Endothelial cell of umbilical vein (primary cell): Measurements from ENCODE around the gene FOXK1. TPM values are rescaled to one million over a fixed set of nuclear protein-coding genes. Genes with fewer than 3 reads are reported as not detected.

Source experiments
- BruUV-seq: library from RNA; stranded (reverse); fragments of 400-500 nt; replicated peaks from 2 replicates; lab custom pipeline; 2021; lab: Mats Ljungman, UMichigan
- CTCF ChIA-PET: fragments of 300-600, 350-600 bp; sonication (Branson Sonifier 250); formaldehyde crosslinking; loops from one replicate; lab custom pipeline; 2021; ENCODE audit warnings: antibody characterized with exemption, inconsistent platforms; lab: Charles Lee
- POLR2A ChIA-PET: fragments of 300-600, 350-600 bp; sonication (Branson Sonifier 250); formaldehyde crosslinking; loops from one replicate; lab custom pipeline; 2021; ENCODE audit warnings: antibody characterized with exemption, inconsistent platforms; lab: Charles Lee
- DNase-seq: peaks from one replicate; pipeline ENCODE4 v3.0.0-alpha.2; 2011; ENCODE audit warnings: low read depth, low spot score
- FAIRE-seq: peaks from 2 replicates; lab custom pipeline; 2011; peaks lifted over from hg19 to GRCh38; lab: Jason Lieb, UNC
- H2AFZ ChIP-seq: 2 replicates; pipeline ENCODE4 v1.6.0; 2012; ENCODE audit warnings: low read depth, low read length, control low read depth, inconsistent platforms
- H3K27ac ChIP-seq: 2 replicates; pipeline ENCODE4 v1.5.1; 2011; ENCODE audit warnings: low read depth, mild to moderate bottlenecking, control low read depth, low read length, moderate library complexity; ENCODE audit not compliant: insufficient read depth
- H3K27me3 ChIP-seq, 2 experiments: 2 replicates each; pipeline versions ENCODE4 v1.6.0 to v1.6.1; 2011; ENCODE audit warnings: low read length in 2 of 2, mixed read lengths in 1 of 2; ENCODE audit not compliant: control insufficient read depth in 2 of 2, insufficient read depth in 2 of 2
- H3K36me3 ChIP-seq, 2 experiments: 2 replicates in 1 of 2; 3 replicates in 1 of 2; pipeline ENCODE4 v1.5.1; 2011; ENCODE audit warnings: low read length in 2 of 2, mild to moderate bottlenecking in 1 of 2, moderate library complexity in 1 of 2; ENCODE audit not compliant: control insufficient read depth in 2 of 2, insufficient read depth in 2 of 2; ENCODE audit errors: extremely low read depth in 1 of 2
- H3K4me1 ChIP-seq: 3 replicates; pipeline ENCODE4 v1.5.1; 2011; ENCODE audit warnings: mild to moderate bottlenecking, low read length; ENCODE audit not compliant: control insufficient read depth, insufficient read depth; ENCODE audit errors: extremely low read depth
- H3K4me2 ChIP-seq: 2 replicates; pipeline ENCODE4 v1.6.1; 2011; ENCODE audit warnings: low read length, control low read depth, mixed read lengths; ENCODE audit not compliant: insufficient read depth
- H3K4me3 ChIP-seq, 3 experiments: fragments of 200-600 bp in 1 of 3; sonication (generic), shearing (Covaris generic) in 1 of 3; replicated peaks in 1 of 3; 2 replicates each; pipeline ENCODE4 v1.5.1; 2011 to 2016; ENCODE audit warnings: control low read depth in 3 of 3, low read length in 3 of 3, mild to moderate bottlenecking in 2 of 3, inconsistent platforms in 1 of 3, low read depth in 1 of 3, moderate library complexity in 1 of 3; ENCODE audit not compliant: insufficient read depth in 1 of 3
- H3K79me2 ChIP-seq: 2 replicates; pipeline ENCODE4 v1.6.0; 2012; ENCODE audit warnings: low read length, inconsistent platforms; ENCODE audit not compliant: control insufficient read depth, insufficient read depth
- H3K9ac ChIP-seq: replicated peaks from 2 replicates; pipeline ENCODE3; 2011; ENCODE audit warnings: low read length, control low read depth; ENCODE audit not compliant: insufficient read depth; ENCODE audit errors: extremely low read depth
- H3K9me1 ChIP-seq: replicated peaks from 3 replicates; pipeline ENCODE4 v1.6.0; 2011; ENCODE audit warnings: mild to moderate bottlenecking, low read length; ENCODE audit not compliant: control insufficient read depth, insufficient read depth; ENCODE audit errors: extremely low read depth
- H3K9me3 ChIP-seq: replicated peaks from 2 replicates; pipeline ENCODE4 v1.5.1; 2012; ENCODE audit warnings: low read length, inconsistent platforms; ENCODE audit not compliant: control insufficient read depth, insufficient read depth
- H4K20me1 ChIP-seq: replicated peaks from 2 replicates; pipeline ENCODE3; 2011; ENCODE audit warnings: mild to moderate bottlenecking, low read length; ENCODE audit not compliant: control insufficient read depth, insufficient read depth; ENCODE audit errors: extremely low read depth
- EZH2 ChIP-seq: IDR thresholded peaks from 2 replicates; pipeline ENCODE4 v1.6.1; 2012; ENCODE audit warnings: borderline replicate concordance, low read depth, mild to moderate bottlenecking, moderate library complexity, low read length, inconsistent platforms; ENCODE audit not compliant: severe bottlenecking
- GATA2 ChIP-seq: IDR thresholded peaks from 2 replicates; pipeline ENCODE4 v1.7.0; 2011; ENCODE audit warnings: low read depth, mild to moderate bottlenecking, moderate library complexity, mixed read lengths, low read length; ENCODE audit not compliant: insufficient read length, insufficient read depth
- JUN ChIP-seq: IDR thresholded peaks from 2 replicates; pipeline ENCODE4 v1.6.1; 2011; ENCODE audit warnings: borderline replicate concordance, low read depth; ENCODE audit not compliant: insufficient read length, insufficient read depth
- MYC ChIP-seq: IDR thresholded peaks from one replicate; pipeline ENCODE4 v1.6.1; 2011; ENCODE audit warnings: mild to moderate bottlenecking, low read depth, low read length
- POLR2AphosphoS5 ChIP-seq: IDR thresholded peaks from 2 replicates; pipeline ENCODE4 v1.6.1; 2012; ENCODE audit warnings: low read depth, mild to moderate bottlenecking, control low read depth, low read length, moderate library complexity; ENCODE audit not compliant: insufficient read depth
- dilution Hi-C: fragments of 300-500 bp; cut with MboI; formaldehyde crosslinking; loops from one replicate; pipeline ENCODE4 v1.15.0; 2019; ENCODE audit warnings: low sequenced_read_pairs; ENCODE audit not compliant: extremely low pct_ligation_motif_present
- intact Hi-C: fragments of 100-400 bp; cut with micrococcal nuclease; formaldehyde crosslinking; loops from one replicate; pipeline ENCODE4 v1.10.0; 2022
- polyA plus RNA-seq, 4 experiments: library from polyadenylated mRNA; depleted of rRNA in 3 of 4; stranded (reverse) in 3 of 4; unstranded in 1 of 4; fragments of >200 nt; gene quantifications; 2 replicates each; pipeline versions ENCODE4 v1.2.1 to v1.2.3, GENCODE V29; 2011 to 2012; ENCODE audit warnings: missing spikeins in 1 of 4
- total RNA-seq: library from RNA; stranded (reverse); gene quantifications from 2 replicates; pipeline ENCODE4 v1.2.3, GENCODE V29; 2021
- TF ChIP-seq, protein P1 (sequence below), 2 donors: IDR thresholded peaks; 1 replicate in 1 of 2; 2 replicates in 1 of 2; pipeline ENCODE4 v1.5.1; 2011; ENCODE audit warnings: low read length in 2 of 2, mild to moderate bottlenecking in 2 of 2, moderate library complexity in 2 of 2, control low read depth in 1 of 2, inconsistent platforms in 1 of 2, low read depth in 1 of 2; ENCODE audit not compliant: insufficient read depth in 1 of 2; ENCODE audit errors: extremely low read depth in 1 of 2
- TF ChIP-seq, protein P2 (sequence below): IDR thresholded peaks from 2 replicates; pipeline ENCODE4 v1.6.1; 2011; ENCODE audit not compliant: insufficient read depth, insufficient read length

Gene FOXK1
- total and polyA plus RNA-seq, 2 donors (not counting 3 experiments of a cell fraction or from before 2014, with no cell fraction given), result 8.0 to 52.1 TPM

DNA sequence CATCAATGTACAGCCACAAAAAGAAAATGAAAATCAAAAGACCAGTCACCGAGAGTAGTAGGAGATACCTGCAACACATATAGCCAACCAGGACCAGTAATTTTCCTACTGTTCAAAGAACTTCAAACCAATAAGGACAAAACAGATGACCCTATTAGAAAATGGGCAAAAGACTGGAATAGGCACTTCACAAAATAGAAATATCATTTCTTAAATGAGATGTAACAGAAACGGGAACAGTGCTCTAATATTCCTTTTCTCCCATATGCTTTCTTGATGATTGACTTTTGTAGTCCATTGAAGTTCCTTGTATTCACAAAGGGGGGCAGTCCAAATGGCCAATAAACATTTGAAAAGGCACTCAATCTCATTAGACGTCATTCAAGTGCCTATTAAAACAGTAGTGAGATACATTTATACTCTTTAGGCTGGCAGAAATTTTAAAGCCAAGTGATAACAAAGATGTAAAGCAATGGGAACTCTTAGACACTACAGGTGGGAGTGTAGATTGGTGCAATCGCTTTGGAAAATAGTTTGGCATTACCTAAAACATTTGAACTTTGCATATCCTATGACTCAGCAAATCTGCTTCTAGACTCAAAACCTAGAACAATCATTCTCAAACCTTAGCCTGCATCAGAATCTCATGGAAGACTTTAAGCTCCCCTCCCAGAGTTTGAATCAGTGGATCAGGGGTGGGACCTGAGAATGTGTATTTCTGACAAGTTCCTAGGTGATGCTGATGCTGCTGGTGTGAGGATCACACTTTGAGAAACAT, 24.3 kb upstream of the FOXK1 start:
- Histone ChIP-seq H3K36me3 (no peaks in the 10 kb centered on the region), H3K9ac (no peak overlapping the region), H3K4me3 (no peak overlapping the region), H3K27me3 (no peaks in the 10 kb centered on the region), H4K20me1 (no peaks in the 10 kb centered on the region), H3K9me1 (no peaks in the 10 kb centered on the region), H2AFZ (no peak overlapping the region), H3K4me2 (no peak overlapping the region), H3K9me3 (no peaks in the 10 kb centered on the region), H3K27ac (no peak overlapping the region), H3K79me2 (no peaks in the 10 kb centered on the region), H3K4me1 (no peaks in the 10 kb centered on the region)
- CTCF ChIA-PET, result interaction anchor here (2.7 kb wide), 1 partner anchor 9 kb away, joined by 10 read pairs; no protein-coding TSS in a partner anchor
- intact Hi-C loops, result no loop called here
- DNase-seq (no peak), FAIRE-seq (no peak)
- POLR2A ChIA-PET, result no interaction called here
- no peak for TF ChIP-seq GATA2
- TF ChIP-seq MYC, result no peak
- no peak for TF ChIP-seq POLR2AphosphoS5
- TF ChIP-seq EZH2, result no peak
- TF ChIP-seq, protein P1, sequence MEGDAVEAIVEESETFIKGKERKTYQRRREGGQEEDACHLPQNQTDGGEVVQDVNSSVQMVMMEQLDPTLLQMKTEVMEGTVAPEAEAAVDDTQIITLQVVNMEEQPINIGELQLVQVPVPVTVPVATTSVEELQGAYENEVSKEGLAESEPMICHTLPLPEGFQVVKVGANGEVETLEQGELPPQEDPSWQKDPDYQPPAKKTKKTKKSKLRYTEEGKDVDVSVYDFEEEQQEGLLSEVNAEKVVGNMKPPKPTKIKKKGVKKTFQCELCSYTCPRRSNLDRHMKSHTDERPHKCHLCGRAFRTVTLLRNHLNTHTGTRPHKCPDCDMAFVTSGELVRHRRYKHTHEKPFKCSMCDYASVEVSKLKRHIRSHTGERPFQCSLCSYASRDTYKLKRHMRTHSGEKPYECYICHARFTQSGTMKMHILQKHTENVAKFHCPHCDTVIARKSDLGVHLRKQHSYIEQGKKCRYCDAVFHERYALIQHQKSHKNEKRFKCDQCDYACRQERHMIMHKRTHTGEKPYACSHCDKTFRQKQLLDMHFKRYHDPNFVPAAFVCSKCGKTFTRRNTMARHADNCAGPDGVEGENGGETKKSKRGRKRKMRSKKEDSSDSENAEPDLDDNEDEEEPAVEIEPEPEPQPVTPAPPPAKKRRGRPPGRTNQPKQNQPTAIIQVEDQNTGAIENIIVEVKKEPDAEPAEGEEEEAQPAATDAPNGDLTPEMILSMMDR (IDR thresholded peaks at IDR 0.05; ENCODE audit: extremely low read depth in 1 of 2, insufficient read depth in 1 of 2, low read depth in 1 of 2, low read length in 2 of 2), result no peak
- TF ChIP-seq, protein P2, sequence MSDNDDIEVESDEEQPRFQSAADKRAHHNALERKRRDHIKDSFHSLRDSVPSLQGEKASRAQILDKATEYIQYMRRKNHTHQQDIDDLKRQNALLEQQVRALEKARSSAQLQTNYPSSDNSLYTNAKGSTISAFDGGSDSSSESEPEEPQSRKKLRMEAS, result no peak
- no peak for TF ChIP-seq JUN
- no TSS peak for BruUV-seq
- dilution Hi-C loops, result no loop called here
